Activated CD4-positive, alpha-beta T cell treated with anti-CD3 and anti-CD28 coated beads, Interleukin-2, amount 50 U/mL, for 4 hours (primary cell): ENCODE data around the gene CYP19A1.

Experiments
- DNase-seq, 2 experiments: peaks; one replicate each; pipeline ENCODE4 v3.0.0-alpha.2; 2020

CYP19A1 gene

DNA sequence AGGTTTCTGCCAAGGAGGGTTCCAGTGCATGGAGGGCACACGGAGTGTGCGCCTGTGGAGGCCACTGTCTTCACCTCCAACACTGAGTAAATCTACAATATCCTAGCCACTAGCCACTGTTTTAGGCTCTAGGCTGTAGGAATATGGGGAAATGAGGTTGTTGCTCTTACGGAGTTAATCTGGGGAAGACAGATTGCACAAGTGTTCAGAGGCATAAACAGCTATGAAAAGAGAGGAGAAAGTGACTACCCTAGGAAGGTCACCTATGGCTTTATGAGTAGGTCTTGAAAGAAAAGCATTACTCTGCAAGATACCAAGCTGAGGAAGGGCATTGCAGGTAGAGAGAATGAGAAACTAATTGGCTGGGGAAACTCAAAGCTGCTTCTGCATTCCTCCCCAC lies 85.7 kb downstream of the CYP19A1 start:
- DNase-seq: no peak

- no peak for DNase-seq
These were observed 86.8 kb downstream of the CYP19A1 start for GRCh38 chr15:51251556-51251955.

DNA sequence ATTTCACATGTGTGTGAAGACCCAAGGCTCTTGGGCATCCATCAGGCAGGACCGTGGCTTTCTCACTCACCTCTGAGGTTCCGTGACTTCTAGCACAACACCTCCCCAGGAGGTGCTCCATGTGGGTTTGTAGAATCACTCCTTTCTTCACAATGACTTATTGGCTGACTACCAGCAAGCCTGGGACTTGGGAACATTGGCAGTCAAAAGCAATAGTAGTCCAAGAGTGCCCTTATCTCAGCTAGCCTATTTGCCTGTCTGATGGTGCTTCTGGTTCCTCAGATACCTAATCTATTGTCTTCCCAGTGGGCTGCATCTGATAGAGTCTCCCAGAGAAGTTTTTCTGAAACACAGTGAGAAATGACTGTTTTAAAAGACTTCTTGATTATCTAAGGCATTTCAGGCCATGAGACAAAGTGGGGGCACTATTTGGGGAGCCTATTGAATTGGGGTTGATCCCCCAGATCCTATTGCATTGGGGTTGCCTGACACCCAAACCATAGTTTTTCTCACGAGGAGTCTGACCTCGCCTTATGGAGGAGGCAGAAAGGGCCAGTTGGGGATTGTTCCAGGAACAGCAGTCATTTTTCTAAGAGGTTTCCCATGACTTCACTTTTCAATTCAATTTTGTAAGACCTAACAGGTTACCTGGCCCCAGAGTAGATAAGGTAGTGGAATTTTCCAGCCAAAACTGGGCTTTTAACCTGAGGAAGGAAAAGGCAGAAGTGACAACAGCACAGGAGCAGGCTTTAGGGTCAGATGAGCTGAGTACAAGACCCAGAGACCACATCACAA lies 88.0 kb downstream of the CYP19A1 start:
- no peak for DNase-seq

DNA sequence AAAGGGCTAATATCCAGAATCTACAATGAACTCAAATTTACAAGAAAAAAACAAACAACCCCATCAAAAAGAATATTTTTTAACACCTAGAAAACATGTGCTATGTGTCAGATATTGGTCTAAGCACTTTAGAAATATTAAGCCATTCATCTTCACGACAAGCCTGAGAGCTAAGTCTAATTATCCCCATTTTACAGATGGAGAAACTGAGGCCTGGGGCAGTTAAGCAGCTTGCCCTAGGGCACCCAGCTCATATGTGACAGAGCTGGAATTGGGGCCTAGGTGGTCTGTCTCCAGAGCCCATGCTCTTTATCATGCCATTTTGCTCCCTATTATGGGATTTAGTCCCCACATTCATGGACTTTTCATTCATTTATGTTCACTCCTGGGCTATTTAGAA lies 92.8 kb downstream of the CYP19A1 start:
- no peak for DNase-seq

DNA sequence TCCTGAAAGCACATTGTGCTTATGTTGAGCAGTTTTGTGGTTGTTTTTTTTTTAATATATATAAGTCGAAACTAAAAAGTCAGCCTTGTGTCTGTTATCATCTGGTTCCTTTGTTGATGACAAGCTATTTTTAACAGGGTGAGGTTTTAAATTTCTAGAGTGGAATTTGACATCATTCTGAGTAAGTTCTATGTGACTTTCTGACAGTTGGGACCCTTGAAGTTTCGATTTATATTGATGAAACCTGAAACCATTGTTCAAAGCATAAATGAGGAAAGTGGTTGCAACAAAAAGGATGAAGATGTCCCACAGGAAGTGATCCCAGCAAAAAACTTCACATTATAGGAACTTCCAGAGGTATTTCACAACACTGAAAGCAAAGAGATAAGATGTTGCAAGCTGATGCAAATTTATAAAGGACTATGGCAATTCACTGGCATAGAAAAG lies 94.0 kb downstream of the CYP19A1 start:
- no peak for DNase-seq

GRCh38 chr15:51243774-51244173 lies 94.6 kb downstream of the CYP19A1 start:
- DNase-seq: no peak

DNA sequence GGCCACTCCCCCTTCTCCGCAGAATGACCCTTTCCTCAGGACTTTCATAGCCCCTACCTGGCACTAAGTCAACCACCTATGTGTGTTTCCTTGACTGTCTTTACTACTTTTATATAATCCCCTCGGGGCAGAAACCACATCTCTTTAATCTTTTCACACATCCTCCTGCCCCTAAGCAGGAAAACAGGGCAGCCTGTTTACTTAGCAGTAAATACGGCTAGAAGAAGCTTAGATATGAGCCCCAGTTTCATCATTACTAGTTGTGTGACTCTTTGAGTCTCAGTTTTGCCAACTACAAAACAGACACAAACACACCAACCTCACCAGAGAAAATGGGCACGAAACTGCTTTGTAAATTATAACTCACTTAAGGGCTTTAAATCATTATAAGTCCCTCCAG lies 98.3 kb downstream of the CYP19A1 start:
- no peak for DNase-seq

GRCh38 chr15:51237816-51238215 lies 100.6 kb downstream of the CYP19A1 start:
- no peak for DNase-seq

GRCh38 chr15:51234176-51234927 lies 104.0 kb downstream of the CYP19A1 start:
- no peak for DNase-seq

DNA sequence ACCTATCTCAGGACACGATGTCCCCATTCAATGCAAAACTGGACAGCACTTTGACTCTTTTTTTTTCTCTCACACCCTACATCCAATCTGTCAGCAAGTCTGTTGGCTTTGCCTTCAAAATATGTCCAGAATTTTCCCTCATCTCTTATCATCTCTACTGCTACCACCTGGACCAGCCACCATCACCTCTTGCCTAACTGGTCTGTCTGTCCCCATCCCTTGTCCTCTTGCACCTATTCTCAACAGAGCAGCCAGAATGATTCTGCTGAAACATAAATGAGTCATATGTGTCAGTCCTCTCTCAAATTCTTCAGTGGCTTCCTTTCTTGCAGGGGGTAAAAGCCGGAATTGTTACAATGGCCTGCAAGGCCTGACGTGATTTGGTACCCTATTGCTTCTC lies 105.8 kb downstream of the CYP19A1 start:
- no peak for DNase-seq

DNA sequence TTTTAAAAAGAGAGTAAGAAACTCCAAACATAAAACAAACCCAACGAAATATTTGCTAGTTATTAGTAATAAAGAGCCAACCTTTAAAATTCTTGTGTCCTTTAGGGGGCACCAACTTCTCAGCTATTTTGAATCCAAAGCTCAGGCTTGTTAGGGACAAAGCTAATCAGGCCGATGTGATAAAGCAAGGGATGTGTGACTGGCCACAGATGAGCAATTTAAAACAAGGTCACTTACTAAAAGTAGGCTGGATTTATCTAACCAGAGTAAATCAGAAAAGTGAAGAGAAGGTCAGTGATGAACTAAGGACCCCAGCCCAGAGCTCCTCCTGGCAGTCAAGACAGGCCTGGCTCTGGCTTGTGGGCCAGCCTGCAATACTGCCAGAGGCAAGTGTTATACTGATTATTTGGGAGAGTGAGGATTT lies 108.5 kb downstream of the CYP19A1 start:
- no peak for DNase-seq

- DNase-seq: no peak
These were observed 110.3 kb downstream of the CYP19A1 start for GRCh38 chr15:51227940-51228732.

- DNase-seq: no peak
These were observed 111.7 kb downstream of the CYP19A1 start for GRCh38 chr15:51226576-51227210.

DNA sequence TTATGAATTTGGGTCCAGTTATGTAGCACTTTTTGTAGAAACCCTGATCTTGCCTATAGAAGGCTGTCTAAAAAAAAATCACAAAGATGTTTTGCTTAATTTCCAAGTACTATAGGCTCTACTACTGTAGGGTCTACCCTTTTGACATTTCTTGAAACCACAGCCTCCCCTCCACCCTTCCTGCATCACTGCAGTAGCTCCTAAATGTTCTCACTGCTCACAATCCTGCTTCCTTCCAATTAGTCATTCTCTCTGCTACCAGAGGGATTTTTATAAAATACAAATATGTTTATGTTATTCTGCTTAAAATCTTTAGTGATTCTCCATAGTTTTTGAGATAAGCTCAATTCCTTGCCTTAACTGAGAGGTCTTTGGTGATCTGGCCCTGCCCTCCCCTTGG lies 114.0 kb downstream of the CYP19A1 start:
- DNase-seq: no peak

DNA sequence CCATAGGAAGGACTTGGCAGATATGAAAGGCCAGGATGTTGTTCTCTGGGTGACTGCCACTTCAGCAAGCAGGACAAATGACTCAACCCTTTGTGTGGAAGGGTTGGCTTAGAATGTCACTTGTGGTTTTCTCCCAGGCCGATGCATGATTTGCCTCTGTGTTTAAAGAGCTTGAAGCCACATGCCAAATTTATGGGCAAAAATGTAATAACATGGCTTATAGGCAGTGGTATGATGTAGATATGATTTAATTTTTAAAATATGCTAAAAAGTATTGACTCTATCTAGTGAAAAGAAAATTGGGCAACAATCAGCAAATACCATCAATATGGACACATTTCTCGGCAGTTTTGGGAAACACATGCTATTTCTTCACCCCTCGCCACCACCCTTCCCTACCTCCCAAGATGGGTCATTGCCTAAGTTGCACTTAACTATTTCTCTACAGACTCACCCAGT lies 114.6 kb downstream of the CYP19A1 start:
- no peak for DNase-seq

GRCh38 chr15:51218299-51218938 lies 120.0 kb downstream of the CYP19A1 start:
- no peak for DNase-seq

DNA sequence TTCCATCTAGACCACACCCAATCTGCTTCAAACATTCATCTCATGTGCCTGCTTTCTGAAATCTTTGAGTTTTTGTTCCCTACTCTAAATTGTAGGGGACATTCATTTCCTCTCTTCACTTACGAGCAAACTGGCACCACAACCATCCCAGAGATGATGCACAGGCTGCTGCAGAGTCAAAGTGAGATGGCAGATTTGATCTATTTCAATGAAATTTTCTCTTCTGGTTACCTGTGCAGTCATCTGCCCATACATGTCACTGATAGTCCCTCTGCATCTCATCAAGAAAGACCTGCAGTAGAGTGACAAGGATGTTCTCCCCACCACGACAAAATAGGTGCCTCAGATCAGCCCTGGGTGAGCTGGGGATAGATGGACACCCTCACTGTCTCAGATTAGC lies 125.5 kb downstream of the CYP19A1 start:
- DNase-seq: no peak

DNA sequence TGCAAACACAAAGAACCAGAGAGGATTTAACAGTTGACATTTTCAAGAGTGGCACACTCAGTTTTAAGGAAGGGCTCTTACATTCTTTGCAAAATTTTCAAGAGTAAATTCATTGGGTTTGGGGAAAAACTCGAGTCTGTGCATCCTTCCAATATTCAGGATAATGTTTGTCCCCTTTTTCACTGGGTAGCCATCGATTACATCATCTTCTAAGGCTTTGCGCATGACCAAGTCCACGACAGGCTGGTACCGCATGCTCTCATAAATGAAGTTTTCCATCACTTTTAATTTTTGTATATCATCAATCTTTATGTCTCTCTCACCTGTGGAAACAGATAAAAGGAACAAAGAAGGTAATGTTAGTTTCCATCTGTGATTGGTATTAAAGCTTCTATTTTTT lies 126.2 kb downstream of the CYP19A1 start:
- DNase-seq: no peak

DNA sequence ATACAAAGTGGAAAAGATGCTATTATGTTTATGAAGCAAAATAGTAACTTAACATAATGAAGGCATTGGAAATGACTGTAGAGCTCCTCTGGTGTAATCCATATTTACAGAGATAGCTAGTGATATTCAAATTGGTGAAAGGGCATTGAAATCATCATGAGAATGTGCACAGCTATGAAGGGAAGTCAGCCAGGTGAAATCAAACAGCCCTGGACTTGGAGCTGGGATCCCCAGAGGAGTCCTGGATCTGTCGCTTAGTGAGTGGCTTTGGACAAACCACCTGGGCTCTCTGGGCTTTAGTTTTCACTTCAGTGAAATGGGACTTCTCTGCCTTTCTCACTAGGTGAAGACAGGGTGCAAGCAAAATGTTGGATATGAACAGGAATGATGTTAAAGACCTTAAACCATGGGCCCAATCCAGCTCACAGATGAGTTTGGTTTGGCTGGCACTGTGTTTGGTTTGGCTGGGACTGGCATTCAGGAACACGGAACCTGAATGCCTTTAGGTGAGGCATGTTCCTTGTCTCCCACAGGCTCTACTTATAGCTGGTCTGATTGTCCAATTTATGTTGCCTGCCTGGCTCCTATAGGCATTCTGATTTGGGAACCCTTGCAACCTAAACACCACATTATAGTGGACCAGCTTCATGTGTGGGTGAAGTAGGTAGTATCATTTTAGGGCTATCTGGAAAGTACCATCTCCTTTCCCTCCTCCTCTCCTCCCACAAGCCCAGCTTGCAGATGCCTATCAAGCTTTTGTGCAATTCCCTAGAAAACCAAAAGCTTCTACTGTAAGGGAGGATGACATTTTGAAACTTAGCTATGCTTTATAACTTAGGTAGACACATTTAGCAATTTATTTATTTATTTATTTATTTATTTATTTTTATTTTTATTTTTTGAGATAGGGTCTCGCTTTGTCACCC lies 133.1 kb downstream of the CYP19A1 start:
- no peak for DNase-seq

- DNase-seq: no peak
These were observed 134.6 kb downstream of the CYP19A1 start for GRCh38 chr15:51203797-51204196.

DNA sequence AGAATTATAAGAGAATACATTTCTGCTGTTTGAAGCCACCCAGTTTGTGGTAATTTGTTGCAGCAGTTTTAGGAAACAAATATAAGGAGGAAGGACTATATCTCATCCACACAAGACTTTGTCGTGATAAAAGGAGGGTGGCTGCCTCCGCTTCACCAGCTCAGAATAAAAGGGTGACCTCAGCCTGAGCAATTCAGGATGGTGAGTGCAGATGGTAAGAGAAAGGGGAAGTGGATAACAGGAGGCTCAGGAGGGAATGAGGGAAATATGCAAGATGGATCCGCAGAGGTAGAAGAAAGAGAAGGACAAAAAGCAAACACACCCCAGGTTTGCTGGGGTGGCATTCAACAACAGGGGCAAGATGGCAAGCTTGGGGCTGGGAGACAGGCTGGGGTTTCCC lies 135.6 kb downstream of the CYP19A1 start:
- DNase-seq: no peak
